Stomach (tissue), 4 donors: ENCODE data around the gene FOXO6.

Source experiments
- CTCF ChIP-seq, 7 experiments: fragments of 450-650 bp in 4 of 7; fragments of 200-600 bp in 3 of 7; sonication (generic) in 3 of 7; IDR thresholded peaks; one replicate each; pipeline ENCODE4 v1.5.1; 2016 to 2019; ENCODE audit warnings: antibody characterized with exemption in 7 of 7, control low read depth in 2 of 7, mild to moderate bottlenecking in 1 of 7
- EP300 ChIP-seq: sonication (generic); formaldehyde crosslinking; IDR thresholded peaks from one replicate; pipeline ENCODE4 v1.6.1; 2017; ENCODE audit warnings: antibody characterized with exemption

DNA sequence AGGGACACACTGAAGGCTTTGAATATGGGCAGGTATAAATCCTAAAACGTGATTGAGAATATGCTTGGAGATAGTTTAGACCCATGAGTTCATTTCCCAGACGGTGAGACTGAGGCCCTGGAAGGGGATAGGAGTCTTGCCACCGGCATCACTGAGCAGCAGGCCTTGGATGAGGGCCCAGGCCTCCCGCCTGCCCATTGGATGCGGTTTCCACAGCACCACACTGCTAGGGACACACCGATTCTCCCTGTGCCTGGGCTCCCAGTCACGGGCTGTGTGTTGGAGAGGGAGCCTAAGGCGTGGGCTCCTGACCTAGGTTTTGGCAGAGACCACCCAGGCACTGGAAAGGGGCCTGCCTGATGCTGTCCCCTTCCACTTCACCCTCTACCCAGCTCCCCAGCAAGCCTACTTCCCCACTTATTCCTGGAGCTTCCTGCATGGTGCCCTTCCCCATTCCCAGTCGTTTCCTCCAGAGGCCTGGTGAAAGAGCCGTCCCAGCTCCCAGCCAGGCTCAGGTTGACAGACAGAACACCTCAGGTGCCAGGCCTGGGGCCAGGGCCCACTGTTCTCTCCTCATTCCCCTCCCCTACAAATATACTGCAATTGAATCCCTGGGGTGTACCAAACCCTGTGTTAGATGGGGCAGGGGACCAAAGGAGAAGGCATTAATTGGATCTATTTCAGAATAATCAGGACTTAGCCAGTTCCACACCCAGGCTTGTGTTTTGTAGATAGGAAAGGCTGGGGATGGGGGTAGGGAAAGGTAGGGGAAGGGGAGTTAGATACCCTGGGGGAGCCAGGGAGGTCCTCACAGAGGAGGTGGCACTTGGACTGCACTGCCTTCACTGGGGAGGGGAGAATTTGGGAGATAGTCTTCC lies 3.4 kb downstream of the FOXO6 start:
- TF ChIP-seq CTCF (IDR thresholded peaks at IDR 0.05): no peak
- no peak for TF ChIP-seq EP300
